DND-41 (cell line): Measurements from ENCODE around the gene MTR.

Experiments
- CTCF ChIP-seq: IDR thresholded peaks from 2 replicates; pipeline ENCODE4 v1.5.1; 2012; ENCODE audit warnings: borderline replicate concordance, low read length, moderate library complexity, mild to moderate bottlenecking; ENCODE audit not compliant: poor library complexity, severe bottlenecking; ENCODE audit errors: extremely low read depth
- EZH2 ChIP-seq: IDR thresholded peaks from 3 replicates; pipeline ENCODE4 v1.6.1; 2012; ENCODE audit warnings: borderline replicate concordance, low read depth, mild to moderate bottlenecking, moderate library complexity, low read length, inconsistent platforms; ENCODE audit not compliant: severe bottlenecking

- TF ChIP-seq EZH2, result no peak
- no peak for TF ChIP-seq CTCF
Observed at GRCh38 chr1:236864996-236865817, 70.1 kb downstream of the MTR start.
